GM18519 (cell line): Measurements from ENCODE around the gene ERAL1.
"Not testable (repeated sequence)": the region's sequence is repeated elsewhere in the genome, so short reads cannot be mapped to it uniquely, and the experiment has no call there.

ENCODE experiments used
- ATAC-seq: cut with Tn5 transposase; IDR thresholded peaks from one replicate; pipeline ENCODE4 v1.9.1; 2021; ENCODE audit warnings: mild to moderate bottlenecking, moderate library complexity; ENCODE audit not compliant: unreplicated experiment, low FRiP score

The ERAL1 gene

DNA sequence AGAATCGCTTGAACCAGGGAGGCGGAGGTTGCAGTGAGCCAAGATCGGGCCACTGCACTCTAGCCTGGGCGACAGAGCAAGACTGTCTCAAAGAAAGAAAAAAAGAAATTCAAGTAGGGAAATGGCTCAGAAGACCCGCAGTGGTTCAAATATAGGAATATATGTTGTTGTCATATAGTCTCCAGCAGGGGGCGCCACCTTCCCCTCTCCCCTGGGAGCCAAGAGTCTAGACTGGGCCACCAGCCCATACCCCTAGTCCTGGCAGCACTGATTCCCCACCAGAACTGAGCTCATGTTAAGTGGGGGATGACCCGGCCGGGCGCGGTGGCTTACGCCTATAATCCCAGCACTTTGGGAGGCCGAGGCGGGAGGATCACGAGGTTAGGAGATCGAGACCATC is 6.1 kb upstream of the ERAL1 start:
- ATAC-seq, result not testable (repeated sequence)

DNA sequence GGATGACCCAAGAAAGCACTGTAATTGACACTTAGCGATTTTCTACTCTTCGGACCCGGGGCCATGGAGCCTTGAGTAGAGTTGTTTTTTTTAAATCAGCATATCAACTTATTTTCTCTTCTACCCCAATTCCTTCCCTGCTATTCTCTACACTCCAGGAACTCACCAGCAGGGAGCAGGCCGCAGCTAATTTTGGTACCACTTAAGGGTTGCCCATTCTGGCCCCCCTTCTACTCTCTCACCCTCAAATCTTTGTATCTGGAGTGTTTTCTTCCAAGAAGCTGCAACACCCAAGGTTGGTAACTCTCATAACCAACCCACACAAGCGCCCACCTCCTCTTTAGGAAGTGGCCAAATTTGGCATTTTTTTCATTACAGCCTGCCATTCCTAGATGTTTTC is 5.5 kb upstream of the ERAL1 start:
- no peak for ATAC-seq

DNA sequence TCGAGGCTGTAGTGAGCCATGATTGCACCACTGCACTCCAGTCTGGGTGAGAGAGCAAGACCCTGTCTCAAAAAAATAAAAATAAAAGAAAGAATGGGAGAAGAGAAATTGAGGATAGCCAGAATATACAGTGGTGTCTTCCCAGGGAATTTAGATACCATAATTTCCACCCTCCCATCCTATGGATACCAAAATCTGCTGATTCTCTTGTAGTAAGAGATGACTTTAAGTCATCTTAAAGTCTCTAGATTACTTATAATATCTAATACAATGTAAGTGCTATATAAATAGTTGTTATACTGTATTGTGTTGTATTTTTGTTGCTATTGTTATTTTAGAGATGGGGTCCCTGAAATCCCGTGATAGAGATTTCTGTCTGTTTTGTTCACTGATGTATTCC is 1.5 kb upstream of the ERAL1 start:
- ATAC-seq, result no peak

DNA sequence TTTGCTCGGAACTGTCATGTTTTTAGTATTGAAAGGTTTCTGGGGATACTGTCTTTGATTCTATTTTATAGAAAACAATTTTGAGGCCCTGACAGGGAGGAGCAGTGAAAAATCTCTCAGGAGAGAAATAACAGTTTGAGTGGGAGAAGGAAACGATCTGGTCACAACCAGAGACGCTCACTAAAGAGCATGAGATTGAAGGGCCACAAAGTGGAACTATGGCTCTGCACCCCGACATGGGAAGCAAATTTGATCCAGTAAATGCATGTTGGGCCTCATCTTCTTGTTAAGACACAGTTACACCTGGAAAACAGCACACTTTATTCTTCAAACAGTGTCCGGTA is 492 bp downstream of the ERAL1 start:
- ATAC-seq, result no peak

DNA sequence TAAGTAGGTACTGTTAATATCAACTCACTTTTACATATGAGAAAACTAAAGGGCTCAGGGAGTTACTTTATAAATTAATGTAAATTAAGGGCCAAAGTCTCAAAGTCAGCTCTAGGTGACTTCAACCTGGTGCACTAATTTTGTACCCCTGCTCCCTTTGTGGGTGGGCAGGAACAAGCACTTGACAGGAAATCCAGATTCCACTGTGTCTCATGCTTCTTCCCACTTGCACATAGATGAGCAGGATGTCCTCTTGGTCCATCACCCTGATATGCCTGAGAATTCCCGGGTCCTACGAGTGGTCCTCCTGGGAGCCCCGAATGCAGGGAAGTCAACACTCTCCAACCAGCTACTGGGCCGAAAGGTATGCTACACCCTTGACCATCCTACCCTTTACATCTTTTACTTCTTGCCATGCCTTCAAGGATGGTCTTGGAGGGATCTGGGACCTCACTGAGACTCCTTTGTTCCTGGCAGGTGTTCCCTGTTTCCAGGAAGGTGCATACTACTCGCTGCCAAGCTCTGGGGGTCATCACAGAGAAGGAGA is 1.3 kb downstream of the ERAL1 start:
- no peak for ATAC-seq

DNA sequence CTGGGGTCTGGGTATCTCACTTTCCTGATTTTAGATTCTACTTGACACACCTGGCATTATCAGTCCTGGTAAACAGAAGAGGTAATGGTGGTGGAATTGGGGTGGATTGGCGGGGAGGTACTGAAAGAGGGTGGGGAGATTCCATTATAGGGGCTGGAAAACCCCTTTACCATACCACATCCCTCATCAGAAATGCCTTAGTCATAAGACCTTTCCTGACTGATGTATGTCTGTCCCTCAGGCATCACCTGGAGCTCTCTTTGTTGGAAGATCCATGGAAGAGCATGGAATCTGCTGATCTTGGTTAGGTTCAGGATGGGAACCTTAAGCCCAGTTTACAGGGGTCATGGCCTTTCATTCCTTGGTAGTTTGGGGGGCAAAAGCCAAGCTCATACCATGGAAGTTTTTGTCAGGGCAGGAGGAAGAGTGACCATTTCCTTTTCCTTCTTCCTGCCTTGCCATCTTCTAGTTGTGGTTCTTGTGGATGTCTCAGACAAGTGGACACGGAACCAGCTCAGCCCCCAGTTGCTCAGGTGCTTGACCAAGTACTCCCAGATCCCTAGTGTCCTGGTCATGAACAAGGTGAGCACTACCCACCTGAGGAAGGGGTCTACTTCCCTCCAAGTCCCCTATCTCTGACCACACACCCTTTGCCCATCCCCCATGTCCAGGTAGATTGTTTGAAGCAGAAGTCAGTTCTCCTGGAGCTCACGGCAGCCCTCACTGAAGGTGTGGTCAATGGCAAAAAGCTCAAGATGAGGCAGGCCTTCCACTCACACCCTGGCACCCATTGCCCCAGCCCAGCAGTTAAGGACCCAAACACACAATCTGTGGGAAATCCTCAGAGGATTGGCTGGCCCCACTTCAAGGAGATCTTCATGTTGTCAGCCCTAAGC is 3.3 kb downstream of the ERAL1 start:
- ATAC-seq, result no peak

DNA sequence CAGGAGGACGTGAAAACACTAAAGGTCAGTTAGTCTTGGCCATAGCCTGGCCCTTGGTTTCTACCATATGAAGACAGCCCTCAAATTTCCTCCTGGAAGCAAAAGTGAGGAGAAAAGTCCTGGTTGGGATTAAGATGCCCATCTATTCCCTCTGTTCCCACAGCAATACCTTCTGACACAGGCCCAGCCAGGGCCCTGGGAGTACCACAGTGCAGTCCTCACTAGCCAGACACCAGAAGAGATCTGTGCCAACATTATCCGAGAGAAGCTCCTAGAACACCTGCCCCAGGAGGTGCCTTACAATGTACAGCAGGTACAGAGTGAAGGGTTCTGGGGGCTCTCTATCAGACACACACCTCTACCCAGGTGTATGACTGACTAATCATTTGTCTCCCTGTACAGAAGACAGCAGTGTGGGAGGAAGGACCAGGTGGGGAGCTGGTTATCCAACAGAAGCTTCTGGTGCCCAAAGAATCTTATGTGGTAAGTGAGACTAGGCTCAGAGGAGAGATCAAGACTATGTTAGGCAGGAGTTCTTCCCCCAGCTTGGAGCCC is 4.1 kb downstream of the ERAL1 start:
- ATAC-seq, result no peak

DNA sequence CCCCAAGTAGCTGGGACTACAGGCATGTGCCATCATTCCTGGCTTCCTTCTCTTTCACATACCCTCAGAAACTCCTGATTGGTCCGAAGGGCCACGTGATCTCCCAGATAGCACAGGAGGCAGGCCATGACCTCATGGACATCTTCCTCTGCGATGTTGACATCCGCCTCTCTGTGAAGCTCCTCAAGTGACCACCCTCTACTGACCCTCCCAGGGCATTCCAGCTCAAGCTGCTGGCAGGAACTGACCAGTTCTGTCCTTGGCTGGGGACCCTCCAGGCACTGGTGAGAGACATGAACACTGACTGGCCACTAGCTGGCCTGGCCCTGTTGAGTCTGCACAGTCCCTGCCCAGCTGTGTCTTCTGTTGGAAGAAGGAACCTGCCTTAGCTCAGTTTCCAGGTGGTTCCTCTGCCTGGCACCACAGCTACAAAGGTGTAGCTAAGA is 5.6 kb downstream of the ERAL1 start:
- no peak for ATAC-seq

DNA sequence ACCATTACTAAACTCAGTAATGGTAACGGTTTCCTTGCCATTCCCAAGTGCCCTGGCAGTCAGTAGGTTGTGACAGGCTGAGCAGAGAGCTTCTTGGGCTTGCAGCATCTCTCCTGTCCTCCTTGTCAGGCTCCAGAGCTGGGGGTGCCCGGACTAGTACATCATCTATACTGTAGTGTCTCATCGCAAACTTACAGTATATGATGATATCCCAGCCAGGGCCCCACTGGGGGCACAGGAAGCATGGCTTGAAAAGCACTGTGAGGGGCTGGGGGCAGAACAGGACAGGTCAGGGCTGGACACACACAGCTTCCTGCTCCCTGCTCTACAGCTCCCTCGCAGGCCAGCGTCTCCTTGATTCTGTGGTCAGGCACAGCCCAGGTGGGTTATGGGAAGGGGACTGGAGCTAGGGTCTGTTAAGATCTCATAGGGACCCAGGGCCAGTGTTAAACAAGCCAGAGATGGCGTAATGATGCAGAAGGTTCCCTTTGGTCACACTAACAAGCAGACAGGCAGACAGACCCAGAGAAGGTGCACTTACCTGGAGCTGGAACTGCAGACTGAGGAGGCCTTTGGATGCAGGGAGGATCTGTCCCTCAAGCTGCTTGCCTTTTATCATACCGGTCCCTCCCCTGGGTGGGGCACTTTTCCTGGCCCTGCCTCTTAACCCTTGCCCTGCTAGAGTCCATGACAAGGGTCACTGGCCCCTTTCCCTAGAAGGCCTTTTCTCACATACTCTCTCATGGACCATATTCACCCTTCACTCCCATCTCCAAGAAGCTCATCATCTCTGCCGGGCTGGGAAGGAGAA is 6.8 kb downstream of the ERAL1 start:
- no peak for ATAC-seq

DNA sequence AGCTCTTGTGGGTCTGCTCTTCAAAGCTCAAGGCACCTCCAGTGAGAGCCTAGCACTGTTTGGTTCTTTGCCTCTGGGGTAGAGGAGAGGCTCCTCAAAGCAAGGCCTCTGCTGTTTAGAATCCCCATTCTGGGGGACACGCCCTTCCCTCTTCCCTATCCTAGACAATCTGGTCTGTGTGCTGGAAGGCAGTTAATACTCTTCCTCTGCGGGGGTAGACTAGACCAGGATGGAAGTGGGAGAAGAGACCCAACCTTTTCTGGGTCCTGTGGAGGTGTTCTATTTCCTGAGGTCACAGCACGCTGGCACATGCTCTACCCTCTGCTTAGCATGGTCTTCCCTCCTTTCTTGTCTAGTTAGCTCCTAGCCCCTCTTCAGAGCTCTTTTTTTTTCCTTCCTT is 7.7 kb downstream of the ERAL1 start:
- no peak for ATAC-seq

DNA sequence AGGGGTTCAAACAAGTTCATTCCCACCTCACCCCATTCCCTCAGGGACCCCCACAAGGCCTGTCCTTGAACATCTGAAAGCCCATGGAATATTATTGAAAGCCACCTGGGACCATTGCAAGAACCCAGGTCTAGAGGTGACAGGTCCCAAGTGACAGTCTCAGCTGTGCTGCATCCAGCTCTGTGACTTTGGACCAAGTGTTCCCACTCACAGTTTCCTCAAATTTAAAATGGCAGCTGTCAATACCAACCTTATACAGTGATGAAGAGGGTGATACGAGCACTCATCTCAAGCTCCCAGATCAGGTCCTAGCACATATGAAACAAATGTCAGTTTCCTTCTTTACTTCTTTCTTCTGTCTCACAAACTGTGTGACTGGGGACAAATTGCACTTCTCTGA is 9.1 kb downstream of the ERAL1 start:
- ATAC-seq, result no peak

DNA sequence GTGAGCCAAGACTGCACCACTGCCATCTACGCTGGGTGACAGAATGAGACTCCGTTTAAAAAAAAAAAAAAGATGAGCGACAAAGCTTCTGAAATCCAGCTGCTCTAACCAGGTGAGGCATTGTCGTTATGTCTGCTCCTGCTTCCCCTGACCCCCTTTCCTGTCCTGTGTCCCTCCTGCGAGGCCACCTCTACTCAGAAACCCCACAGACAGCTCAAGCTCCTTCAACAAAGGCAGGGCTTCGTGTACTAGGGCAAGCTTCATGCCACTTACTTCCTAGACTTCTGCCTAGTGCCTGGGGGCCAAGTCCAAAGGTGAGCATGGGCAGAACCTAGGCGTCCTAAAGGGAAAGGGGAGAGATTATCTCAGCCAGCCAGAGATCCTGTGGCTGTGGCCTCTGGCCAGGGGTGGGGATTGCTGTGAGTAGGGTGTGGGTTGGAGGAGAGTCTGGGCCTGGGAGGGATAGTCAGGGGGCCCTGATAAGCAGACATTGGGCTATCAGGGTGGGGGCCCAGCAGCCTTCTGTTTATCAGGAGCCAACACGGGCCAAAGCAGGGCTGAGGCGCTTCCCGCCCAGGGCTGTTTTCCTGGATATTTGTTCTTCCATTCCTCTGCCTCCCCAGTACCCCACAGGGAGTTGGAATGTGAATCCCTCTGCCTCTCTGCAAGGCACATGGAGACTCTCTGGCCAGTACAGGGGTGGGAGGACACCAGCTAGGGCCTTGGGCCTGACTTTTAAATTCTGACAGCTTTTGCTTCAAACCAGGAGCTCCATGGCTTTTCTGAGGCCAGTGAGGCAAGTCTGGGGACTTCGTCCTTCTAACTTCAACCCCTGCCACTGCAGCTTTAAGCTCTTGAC is 10.4 kb downstream of the ERAL1 start:
- ATAC-seq, result no peak

DNA sequence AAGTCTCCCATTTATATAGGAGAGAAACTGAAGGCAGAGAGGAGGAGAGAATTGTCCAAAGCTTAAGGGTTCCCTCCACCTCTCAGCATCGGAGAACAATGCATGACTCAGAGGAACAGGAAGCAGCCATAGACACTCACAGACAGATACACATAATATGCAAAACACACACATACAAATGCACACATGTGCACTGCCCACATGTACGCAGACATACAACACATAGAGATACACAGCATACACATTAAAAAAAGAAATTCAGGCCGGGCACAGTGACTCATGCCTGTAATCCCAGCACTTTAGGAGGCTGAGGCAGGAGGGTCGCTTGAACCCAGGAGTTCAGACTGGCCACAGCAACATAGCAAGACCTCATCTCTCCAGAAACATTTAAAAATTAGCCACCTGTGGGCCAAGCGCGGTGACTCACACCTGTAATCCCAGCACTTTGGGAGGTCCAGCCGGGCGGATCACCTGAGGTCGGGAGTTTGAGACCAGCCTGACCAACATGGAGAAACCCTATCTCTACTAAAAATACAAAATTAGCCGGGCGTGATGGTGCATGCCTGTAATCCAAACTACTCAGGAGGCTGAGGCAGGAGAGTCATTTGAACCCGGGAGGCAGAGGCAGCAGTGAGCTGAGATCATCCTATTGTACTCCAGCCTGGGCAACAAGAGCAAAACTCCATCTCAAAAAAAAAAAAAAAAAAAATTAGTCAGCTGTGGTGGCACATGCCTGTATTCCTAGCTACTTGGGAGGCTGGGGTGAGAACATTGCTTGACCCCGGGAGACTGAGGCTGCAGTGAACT is 11.3 kb downstream of the ERAL1 start:
- ATAC-seq, result no peak

DNA sequence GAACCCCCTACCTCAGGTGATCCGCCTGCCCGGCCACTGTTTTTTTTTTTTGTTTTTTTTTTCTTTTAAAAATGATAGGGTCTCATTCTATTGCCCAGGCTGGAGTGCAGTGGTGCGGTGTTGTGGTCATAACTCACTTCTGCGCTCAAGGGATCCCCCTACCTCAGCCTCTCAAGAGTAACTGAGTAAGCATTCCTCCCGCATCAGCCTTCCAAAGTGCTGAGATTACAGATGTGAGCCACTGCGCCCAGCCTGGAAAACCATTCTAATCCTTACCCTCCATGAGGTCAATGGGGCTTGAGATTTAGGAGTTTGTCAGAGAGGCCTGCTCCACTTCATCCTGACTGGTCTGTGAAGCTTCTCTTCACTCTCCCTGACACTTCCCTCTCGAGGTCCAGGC is 12.5 kb downstream of the ERAL1 start:
- ATAC-seq, result no peak

DNA sequence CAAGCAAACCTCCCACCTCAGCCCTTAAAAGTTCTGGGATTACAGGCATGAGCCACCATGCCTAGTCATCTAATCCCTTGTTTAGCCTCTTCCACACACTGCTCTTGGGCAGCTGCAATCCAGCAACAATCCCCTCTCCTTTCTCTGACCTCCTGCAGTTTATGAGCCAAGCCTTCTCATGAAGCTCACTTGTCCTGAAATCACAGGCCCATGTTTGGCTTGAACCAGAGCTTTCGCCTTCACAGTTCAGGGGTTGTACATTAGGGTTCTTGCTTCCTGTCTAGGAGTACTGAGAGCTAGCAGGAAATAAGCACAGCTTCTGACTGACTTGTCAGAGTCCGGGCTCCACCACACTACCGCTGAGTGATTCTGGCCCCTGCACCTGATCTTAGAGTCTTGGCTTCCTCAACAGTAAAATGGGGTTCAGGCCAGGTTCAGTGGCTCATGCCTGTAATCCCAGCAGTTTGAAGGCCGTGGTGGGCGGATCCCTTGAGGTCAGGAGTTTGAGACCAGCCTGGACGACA is 16.3 kb downstream of the ERAL1 start:
- ATAC-seq, result peak; percentile 71

DNA sequence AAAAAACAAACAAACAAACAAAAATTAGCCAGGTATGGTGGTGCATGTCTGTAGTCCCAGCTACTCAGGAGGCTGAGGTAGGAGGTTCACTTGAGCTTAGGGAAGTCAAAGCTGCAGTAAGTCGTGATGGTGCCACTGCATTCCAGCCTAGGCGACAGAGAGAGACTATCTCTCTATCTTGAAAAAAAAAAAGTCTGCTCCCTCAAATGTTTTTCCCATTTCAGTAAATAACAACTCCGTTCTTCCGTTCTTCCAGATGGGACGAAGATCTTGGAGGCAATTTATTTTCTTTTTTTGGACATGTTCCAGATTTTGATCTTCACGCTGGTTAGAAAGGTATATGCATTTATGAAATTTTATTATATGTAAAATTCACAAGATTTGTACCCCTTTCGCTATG is 19.0 kb downstream of the ERAL1 start:
- ATAC-seq, result no peak

DNA sequence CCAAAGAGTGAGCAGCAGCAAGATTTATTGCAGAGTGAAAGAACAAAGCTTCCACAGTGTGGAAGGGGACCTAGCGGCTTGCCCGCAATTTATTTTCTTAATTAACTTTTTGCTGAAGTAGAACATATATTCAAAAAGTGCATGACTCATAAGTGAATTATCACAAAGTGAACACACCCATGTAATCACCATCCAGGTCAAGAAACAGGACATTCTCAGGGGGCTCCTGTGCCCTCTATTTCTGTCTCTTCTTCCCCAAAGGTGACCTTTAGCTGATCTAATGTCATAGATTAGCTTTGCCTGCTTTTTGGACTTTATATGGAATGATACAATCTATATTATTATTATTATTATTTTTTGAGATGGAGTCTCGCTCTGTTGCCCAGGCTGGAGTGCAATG is 19.9 kb downstream of the ERAL1 start:
- ATAC-seq, result no peak

DNA sequence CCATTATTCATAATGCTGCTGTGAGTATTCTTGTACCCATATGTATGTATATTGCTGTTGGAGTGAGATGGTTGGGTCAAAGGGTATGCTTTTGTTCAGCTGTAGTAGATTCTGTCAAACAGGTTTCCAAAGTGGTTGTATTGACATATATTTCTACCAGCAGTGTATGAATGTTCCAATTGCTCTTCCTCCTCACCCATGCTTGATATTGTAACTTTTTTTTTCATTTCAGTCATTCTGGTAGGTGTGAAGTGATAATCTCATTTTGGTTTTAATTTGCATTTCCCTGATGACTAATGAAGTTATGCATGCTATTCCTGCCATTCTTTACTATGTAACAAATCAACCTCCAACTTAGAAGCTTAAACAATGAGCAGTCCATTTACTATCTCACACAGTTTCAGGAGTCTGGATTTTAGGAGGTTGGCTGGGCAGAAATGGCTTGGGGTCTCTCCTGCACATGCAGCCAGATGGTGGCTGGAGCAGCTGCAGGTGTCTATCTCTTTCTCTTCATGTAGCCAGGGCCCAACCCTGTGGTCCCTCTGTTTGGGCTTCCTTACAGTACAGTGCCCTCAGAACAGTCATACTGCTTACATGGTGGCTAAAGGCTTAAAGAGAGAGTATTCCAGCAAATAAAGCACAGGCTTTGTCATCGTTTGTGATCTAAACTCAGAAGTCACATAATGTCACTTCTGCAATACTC is 21.2 kb downstream of the ERAL1 start:
- no peak for ATAC-seq
